GM12892 (cell line): ENCODE results near the gene PRICKLE4.

Source experiments
- POLR2A ChIP-seq: IDR thresholded peaks from 2 replicates; pipeline ENCODE4 v1.6.1; 2011; ENCODE audit warnings: low read depth, low read length, control low read depth
- POLR2AphosphoS5 ChIP-seq: IDR thresholded peaks from 2 replicates; pipeline ENCODE4 v1.6.1; 2011; ENCODE audit warnings: low read depth, low read length, control low read depth
- TAF1 ChIP-seq: IDR thresholded peaks from 2 replicates; pipeline ENCODE4 v1.6.1; 2011; ENCODE audit warnings: low read depth, mild to moderate bottlenecking, control low read depth, low read length, borderline replicate concordance

GRCh38 chr6:41786451-41787218, 6.1 kb downstream of the PRICKLE4 start:
- TF ChIP-seq POLR2A: no peak
- no peak for TF ChIP-seq POLR2AphosphoS5
- TF ChIP-seq TAF1: no peak
